HG03066 (cell line): ENCODE measurements around the gene GFOD1.
A peak's percentile ranks its signal among the peaks of the same experiment; 100 is the strongest.

Experiments used
- ATAC-seq: cut with Tn5 transposase; IDR thresholded peaks from one replicate; pipeline ENCODE4 v1.9.1; 2021; ENCODE audit warnings: low read depth; ENCODE audit not compliant: unreplicated experiment

Gene GFOD1

GRCh38 chr6:13488015-13488895 lies 855 bp upstream of the GFOD1 start:
- ATAC-seq: no peak

DNA sequence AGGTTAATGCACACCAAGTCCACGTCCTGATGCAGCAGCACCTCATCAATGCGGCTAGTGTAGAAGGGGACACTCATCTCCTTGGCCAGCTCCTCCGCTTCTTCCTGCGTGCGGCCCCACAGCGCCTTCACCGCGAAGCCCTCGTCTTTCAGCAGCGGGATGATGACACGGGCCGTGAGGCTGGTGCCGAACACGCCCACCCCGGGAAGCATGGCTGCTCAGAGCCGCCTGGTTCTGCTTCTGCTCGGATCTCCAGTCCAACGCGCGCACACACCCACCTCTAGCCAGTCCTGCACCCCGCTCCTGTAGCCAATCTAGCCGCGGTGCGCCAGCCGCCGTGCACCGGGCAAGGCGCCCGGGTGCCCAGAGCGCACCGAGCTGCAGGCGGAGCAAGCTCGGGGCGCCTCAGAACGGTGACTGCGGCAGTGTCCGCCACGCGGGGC lies 700 bp downstream of the GFOD1 start:
- peak; percentile 19 for ATAC-seq

GRCh38 chr6:13485923-13486562 lies 1.4 kb downstream of the GFOD1 start:
- ATAC-seq: no peak

DNA sequence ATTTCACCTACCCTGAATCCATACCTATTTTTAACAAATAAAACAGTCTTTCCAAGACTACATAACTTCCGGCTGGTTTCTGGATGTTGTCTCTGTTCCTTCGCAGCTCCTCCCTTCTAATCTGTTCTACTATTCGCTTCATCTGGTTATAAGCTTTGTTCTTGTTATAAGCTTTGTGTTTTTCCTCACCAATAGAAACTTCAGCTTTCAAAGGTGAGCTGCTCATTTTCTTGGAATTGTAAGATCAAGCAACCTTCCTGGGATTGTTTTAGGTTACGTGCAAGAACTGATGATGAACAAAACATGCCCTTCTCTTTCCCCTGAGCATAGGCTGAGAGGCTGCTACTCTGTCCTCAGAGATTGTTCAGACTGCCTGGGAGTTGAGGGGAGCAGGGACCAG lies 2.1 kb downstream of the GFOD1 start:
- no peak for ATAC-seq

GRCh38 chr6:13484827-13485226 lies 2.6 kb downstream of the GFOD1 start:
- ATAC-seq: no peak

DNA sequence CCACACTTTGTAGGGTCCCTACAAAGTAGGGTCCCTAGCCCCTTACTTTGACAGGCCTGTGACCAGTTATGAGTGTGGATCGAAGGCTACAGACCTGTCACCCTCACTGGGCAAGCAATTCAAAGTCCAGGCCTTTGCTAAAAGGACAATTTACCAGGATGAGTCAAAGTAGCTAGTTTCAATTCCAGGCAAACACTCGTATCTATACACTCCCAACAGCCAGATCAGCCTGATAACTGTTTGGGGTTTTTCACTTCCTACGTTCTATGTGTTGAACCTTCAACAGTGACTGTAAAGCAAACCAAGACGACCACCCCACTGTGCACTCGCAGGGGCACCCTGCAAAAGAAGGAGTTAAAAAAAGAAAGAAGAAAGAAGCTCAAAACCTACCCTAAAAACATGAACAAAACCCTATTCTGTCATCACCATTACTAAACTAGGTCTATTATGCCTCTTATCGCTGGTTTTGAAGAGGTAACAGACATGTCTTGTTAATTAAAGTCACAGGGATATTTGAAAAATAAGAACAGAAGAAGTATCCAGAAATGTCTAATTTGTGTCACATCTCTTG lies 3.2 kb downstream of the GFOD1 start:
- ATAC-seq: no peak

DNA sequence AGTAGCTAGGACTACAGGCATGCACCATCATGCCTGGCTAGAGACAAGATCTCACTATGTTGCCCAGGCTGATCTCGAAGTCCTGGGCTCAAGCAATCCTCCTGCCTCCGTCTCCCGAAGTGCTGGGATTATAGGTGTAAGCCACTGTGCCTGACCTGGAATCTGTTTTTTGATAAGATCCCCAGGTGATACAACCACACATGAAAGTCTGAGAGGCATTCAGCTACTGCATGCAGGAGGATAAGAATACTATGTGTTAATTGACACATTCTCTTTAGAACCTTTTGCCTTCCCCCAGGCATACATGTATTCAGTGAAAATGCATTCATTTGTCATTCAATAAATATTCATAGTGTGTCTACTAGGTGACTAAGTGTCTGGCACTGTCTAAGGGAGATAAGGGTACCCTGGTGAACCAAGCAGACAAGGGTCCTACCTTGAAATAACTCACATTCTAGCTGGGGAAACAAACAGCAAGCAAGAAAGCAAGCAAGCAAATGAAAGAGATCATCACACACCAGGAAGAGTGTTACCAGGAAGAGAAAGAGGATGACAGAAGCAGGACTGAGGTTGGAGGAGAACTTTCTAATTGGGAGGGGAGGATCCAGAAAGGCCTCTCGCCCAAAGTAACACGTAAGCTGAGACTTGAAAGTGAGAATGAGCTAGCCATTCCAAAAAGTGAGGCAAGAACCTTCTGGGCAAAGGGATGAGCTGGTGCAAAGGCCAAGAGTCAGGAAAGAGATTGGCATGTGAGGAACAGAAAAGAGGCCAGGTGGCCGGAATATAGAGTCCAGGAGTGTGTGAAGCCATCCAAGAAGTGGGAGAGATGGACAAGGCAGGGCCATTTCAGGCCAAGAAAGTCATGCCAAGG lies 6.5 kb downstream of the GFOD1 start:
- ATAC-seq: no peak

GRCh38 chr6:13479971-13480434 lies 7.4 kb downstream of the GFOD1 start:
- ATAC-seq: no peak

DNA sequence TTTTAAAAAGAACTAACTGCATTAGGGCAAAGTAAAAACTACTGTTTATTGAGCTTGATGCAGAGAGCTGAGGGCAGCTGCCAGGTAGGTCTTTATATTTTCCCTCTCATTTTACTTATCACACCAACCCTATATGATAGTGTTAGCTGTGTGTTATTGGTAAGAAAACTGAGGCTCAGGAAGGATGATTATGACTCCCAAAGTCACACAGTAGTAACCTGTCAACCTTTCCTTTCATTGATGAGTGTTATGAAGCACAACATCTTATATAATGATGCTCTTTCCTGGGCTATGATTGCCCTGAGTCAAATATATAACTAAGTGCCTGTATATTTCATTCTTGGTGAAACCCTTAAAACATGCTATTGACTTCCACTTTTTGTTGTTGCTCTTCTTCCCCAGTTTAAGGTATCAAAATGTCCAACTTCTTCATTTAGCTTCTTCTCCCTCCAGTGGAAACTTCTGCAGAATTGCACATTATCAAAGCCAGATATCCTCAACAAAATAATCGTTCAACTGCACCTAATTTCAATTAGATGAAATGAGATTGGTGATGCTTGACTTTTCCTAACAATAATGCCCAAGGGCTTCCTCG lies 8.1 kb downstream of the GFOD1 start:
- no peak for ATAC-seq

DNA sequence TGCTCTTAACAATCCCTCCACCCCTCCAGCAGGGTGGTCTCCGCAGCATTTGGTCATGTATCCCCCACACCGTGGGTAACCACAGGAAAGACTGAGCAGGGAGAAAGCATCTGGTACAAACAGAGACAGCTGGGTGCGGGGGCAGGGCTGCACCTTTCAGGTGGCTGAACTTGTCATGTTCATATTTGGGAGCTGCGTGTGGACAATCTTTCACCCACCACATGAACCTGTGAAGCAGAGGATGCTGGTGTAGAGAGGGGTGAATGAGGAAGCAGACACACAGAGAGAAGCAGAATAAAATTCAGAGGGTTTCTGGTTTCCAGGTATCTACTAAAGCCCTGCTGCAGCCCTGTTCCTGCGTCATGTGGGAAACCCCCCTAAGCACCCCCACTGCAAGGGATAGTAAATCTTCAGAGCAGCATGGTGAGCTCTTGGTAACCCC lies 8.9 kb downstream of the GFOD1 start:
- no peak for ATAC-seq

GRCh38 chr6:13474787-13475186 lies 12.6 kb downstream of the GFOD1 start:
- ATAC-seq: no peak

- ATAC-seq: no peak
Observed at GRCh38 chr6:13474360-13474759, 13.0 kb downstream of the GFOD1 start.

DNA sequence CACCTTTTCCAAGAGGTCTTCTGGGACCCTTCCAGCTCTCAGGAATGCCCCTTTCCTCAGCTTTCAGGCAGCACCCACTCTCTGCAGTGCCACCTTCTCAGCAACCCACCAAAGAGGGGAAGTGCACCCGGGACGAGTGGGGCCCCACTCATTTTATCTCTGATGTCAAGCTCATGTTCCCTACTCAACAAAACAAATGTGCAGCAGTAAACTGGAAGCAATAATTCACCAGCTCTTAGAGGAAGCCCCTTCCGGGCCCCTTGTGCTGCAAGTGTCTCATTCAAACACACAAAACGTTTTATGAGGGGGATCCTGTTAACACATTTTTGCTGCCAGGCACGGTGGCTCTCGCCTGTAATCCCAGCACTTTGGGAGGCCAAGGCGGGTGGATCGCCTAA lies 13.6 kb downstream of the GFOD1 start:
- ATAC-seq: no peak

GRCh38 chr6:13472976-13473767 lies 14.2 kb downstream of the GFOD1 start:
- ATAC-seq: no peak

DNA sequence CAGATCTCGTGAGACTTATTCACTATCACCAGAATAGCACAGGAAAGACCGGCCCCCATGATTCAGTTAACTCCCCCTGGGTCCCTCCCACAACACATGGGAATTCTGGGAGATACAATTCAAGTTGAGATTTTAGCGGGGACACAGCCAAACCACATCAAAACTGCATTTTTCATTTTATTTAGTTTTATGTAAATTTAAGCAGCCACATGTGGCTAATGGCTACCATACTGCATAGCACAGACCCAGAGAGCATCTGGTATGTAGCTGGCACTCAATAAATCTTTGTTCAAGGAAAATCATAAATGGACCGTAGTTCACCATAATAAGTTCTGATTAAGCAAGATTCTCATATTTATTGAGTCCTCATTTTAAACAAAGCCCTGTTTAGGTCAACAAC lies 15.3 kb downstream of the GFOD1 start:
- no peak for ATAC-seq

DNA sequence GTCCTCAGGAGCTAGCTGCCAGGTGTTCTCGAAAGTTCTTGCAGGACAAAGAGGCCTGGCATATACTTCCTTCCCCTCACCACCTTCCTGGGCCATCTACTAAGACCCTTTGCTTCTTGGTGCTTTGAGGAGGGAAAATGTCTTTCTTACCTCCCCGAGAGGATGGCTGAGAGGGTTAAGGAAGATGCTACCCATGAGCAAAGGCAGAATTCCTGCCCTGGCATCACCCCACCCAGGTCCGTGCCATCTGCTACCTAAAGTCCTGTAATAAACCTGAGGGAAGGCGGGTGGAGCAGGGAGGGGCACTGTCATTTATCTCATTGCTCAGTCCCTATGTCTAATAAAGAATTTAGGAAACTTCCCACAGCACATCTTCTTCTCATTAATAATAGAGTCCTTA lies 16.2 kb downstream of the GFOD1 start:
- ATAC-seq: no peak

DNA sequence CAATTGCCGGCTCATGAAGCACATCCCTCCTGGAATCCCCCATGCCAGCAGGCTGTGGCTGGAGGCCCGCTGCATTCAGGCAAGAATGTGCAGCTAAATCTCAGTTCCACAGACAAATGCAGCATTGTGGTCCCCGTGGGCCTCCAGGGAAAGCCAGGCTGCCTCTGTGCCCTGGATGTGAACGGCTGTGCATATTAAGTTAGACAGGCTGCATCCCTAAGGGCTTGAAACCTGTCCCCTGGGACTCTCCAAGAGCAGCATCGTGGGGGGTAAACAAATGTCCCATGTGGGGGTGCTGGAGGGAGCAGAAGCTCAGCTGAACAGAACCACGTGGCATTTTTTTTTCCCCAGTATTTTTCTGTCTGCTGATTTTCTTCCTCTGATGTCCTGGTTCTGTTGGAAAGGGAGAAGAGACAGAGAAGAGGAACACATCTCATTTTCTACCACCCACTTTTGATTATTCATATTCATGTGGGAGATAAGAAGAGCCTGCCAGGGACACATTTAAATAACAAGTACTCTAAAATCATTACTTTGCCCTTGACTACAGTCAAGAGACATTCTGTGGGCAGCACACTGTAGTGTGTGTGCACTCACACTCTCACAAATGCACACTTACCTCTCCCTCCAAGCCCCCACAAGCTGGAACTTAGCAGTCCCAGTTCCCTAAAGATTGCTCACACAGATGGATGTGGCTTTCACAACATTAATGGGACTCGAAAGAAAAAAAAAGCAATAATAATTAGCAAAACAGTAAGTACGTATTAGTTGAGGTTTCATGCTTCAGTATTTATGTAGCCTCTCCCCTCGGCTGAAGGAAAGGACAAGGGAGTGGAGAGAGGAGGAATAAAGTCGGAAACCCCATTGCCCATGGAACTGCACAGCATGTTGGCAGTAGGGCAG lies 16.9 kb downstream of the GFOD1 start:
- ATAC-seq: no peak

- no peak for ATAC-seq
Observed at GRCh38 chr6:13469693-13470092, 17.7 kb downstream of the GFOD1 start.
